Measurements from ENCODE around the gene RBM33.

GRCh38 chr7:155738104-155738503 is 93.6 kb downstream of the RBM33 start:
- TF ChIP-seq CTCF (IDR thresholded peaks at IDR 0.05) = no peak
- TF ChIP-seq POLR2A (IDR thresholded peaks at IDR 0.05) = no peak
